HG02970 (cell line): ENCODE measurements around the gene RTRAF.

ENCODE experiments used
- ATAC-seq: cut with Tn5 transposase; IDR thresholded peaks from one replicate; pipeline ENCODE4 v1.9.1; 2021; ENCODE audit warnings: mild to moderate bottlenecking, moderate library complexity, moderate number of reproducible peaks; ENCODE audit not compliant: unreplicated experiment, low FRiP score

Gene RTRAF

GRCh38 chr14:52048116-52048515 lies 58.8 kb downstream of the RTRAF start:
- ATAC-seq, result no peak

- no peak for ATAC-seq
These were observed 59.4 kb downstream of the RTRAF start for GRCh38 chr14:52048641-52049204.

GRCh38 chr14:52049271-52049670 lies 59.9 kb downstream of the RTRAF start:
- no peak for ATAC-seq

DNA sequence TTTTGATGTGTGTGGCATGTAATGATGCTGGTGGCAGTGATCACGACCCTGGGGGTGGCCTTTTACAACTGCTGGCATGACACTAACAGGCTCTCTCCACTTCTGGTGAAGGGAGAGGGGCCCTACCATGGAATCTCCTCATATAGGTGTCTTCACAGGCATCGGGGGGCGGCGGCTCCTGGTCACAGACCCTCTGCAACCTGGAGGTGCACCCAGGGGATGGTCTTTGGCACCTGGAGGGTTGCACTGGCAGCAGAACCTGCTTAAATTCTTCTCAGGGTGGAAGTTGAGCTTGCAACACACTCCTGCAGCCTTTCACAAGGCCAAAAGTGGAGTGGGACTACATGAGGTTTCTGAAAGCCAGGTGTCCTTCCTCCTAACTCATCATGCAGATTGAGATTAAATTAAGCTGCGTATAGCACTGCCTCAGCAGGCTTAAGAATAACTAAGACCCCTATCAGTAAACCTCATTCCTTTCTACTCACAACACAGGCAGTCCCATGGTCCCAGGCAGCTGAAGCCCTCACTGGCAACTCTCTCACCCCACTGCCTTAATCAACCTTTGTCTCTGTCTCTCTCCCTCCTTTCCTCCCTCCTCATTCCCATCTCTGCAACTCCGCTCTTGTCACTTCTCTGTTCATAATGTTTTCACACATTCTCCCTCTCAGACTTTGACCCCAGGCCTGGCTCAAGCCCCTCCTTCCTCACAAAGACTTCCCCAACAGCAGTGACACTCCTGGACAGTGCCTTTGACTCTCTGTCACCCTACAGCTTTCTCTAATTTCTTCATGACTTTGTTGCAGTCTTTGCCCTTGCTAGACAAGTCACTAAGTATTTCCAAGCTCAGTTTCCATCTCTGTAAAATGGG lies 60.6 kb downstream of the RTRAF start:
- ATAC-seq, result no peak

GRCh38 chr14:52051251-52051650 lies 61.9 kb downstream of the RTRAF start:
- no peak for ATAC-seq

DNA sequence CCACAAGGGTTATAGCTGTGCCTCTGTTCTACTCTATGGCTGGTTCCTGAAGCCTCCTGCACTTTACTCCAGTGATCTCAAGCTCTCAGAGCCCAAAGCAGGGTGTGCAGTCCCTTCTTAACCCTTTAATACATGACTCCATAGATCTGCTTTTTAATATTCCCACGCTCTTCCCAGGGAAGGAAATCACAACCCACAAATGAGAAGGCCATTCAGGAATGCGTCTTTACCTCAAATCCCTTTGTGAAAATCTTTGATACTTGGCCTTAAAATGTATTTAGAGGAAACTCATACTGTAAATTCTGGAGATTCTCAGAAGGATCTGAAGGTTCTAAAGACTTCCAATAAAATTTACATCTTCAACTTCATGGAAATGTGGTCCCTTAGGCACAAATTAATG lies 62.5 kb downstream of the RTRAF start:
- ATAC-seq, result no peak

DNA sequence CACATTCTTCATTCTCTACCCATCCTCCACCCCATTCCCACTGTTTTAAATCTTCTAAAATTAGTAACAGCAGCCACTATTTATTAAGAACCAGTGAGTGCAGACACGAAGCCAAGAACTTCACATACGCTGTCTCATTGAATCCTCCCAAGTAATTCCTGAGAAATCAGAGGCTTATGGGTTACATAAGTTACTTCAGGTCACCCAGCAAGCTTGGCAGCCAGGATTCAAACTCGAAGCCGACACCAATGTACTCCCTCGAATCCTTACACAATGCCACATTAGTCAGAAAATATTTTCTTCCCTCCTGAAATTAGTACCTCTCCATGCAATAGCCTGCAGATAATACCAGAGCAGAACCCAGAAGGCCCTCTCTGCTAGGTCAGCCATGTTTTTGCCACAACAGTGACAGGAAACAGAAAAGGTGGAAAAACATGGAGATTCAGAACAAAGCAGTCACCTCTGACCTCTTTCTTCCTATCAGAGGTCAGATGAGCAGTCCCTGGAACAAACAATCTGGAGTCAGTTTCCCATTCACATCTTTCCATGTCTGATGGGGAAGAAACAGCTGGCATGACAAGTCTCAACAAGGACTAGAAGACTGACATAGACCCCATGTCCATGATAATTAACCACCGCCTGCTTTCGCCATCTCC lies 63.1 kb downstream of the RTRAF start:
- no peak for ATAC-seq

DNA sequence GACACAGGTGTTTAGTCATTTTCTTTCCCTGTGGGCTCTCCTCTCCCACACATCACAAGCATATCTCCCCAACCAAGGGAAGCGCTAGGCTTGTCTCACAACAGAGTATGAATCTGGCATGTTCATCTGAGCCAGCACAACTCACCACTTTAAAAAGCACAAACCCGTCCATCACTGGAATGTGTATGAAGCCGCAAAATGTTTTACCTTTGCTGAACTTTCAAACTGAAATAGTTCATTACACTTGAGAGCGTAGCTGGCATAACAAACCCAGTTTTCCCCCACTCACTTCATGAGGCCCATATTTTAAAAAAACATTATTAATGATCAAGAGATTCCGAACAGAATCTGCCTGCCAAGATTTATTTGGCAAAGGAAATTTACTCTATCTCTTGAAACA lies 63.7 kb downstream of the RTRAF start:
- ATAC-seq, result no peak

DNA sequence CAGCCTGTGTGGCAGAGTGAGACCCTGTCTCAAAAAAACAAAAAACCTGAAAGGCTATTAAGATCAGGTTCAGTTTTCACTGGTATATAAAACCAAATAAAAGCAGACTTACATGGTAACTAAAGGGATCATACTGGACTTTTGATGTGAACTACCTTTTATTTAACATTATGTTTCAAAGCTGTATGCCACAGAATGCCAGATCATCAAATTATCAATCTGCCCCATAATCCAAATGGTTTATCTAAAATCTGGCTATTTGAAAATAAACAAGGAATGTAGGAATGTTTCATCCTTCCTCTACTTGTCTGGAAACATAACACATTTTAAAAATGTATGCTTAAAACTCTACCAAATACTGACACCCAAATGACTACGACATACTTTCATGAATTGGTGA lies 65.3 kb downstream of the RTRAF start:
- ATAC-seq, result no peak

GRCh38 chr14:52055167-52055566 lies 65.8 kb downstream of the RTRAF start:
- no peak for ATAC-seq

- ATAC-seq, result no peak
These were observed 69.0 kb downstream of the RTRAF start for GRCh38 chr14:52058341-52058740.

DNA sequence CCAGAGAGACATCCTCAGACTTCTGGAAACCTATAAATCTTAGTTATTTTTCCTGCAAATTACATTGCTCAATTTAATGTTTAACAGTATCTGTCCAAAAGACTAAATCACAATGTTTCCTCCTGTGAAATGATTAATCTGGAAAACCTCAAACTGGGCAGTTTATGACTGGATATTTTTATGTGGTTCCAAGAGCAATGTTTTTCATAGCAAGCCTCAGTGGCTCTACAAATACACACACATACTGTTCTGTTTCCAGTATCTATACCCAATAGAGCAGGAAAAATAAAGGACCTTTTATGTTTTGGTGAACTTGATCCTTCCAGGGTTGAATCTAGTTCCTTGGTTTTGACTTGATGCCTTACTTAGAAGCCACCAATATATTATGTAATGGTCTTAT lies 70.3 kb downstream of the RTRAF start:
- no peak for ATAC-seq

DNA sequence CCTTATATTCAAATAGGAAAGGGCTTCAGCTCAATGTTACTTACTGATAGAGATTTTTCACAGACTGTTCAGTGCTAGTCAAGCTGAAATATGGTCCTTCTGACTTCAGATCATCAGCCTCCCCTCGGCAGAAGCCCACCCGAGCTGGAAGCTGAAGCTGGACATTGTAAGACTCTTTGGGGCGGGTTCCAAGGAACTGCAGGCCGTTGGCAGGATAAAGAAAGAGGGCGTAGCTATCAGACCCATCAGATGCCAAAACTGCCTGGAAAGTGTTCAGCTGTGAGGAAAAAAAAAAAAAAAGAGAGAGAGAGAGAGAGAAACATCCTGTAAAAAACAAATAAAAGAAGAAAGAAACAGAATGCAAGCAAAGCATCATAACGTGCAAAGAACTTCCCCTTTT lies 70.7 kb downstream of the RTRAF start:
- ATAC-seq, result no peak
